ENCODE data around the gene POLD1.

POLD1 gene

GRCh38 chr19:50418176-50419021, 34.3 kb downstream of the POLD1 start, which contains the start of gene SPIB:
Gene SPIB, plus strand, starts transcription at chr19:50418938. Its CDS starts 25 bp downstream, at chr19:50418963.
- DNase-seq (ENCODE audit: low spot score) = no peak

GRCh38 chr19:50419022-50419579, 35.0 kb downstream of the POLD1 start:
- no peak for DNase-seq (ENCODE audit: low spot score)

GRCh38 chr19:50419580-50420035, 35.5 kb downstream of the POLD1 start:
- DNase-seq (ENCODE audit: low spot score) = no peak

GRCh38 chr19:50420127-50420526, 36.0 kb downstream of the POLD1 start:
- DNase-seq (ENCODE audit: low spot score) = no peak

- no peak for DNase-seq (ENCODE audit: low spot score)
These were observed 36.7 kb downstream of the POLD1 start for GRCh38 chr19:50420808-50421207.

- DNase-seq (ENCODE audit: low spot score) = no peak
These were observed 38.5 kb downstream of the POLD1 start for GRCh38 chr19:50422397-50423278.

GRCh38 chr19:50423279-50424113, 39.3 kb downstream of the POLD1 start:
- DNase-seq (ENCODE audit: low spot score) = no peak

GRCh38 chr19:50425581-50425980, 41.4 kb downstream of the POLD1 start:
- no peak for DNase-seq (ENCODE audit: low spot score)

- no peak for DNase-seq (ENCODE audit: low spot score)
These were observed 43.3 kb downstream of the POLD1 start for GRCh38 chr19:50427318-50427925.

GRCh38 chr19:50427997-50428425, 43.9 kb downstream of the POLD1 start:
- no peak for DNase-seq (ENCODE audit: low spot score)

- no peak for DNase-seq (ENCODE audit: low spot score)
These were observed 44.8 kb downstream of the POLD1 start for GRCh38 chr19:50428772-50429463.

GRCh38 chr19:50430888-50431342, 46.8 kb downstream of the POLD1 start:
- DNase-seq (ENCODE audit: low spot score) = no peak

GRCh38 chr19:50431343-50432220, 47.4 kb downstream of the POLD1 start:
- peak; percentile 54 for DNase-seq (ENCODE audit: low spot score)

- DNase-seq (ENCODE audit: low spot score) = no peak
These were observed 48.3 kb downstream of the POLD1 start, which contains the start of gene MYBPC2 for GRCh38 chr19:50432221-50433028. Gene MYBPC2, plus strand, starts transcription at chr19:50432892. Its CDS starts 62 bp downstream, at chr19:50432954.

GRCh38 chr19:50433201-50434180, 49.3 kb downstream of the POLD1 start:
- DNase-seq (ENCODE audit: low spot score) = no peak

- DNase-seq (ENCODE audit: low spot score) = no peak
These were observed 50.4 kb downstream of the POLD1 start for GRCh38 chr19:50434525-50434924.

GRCh38 chr19:50435221-50435620, 51.1 kb downstream of the POLD1 start:
- no peak for DNase-seq (ENCODE audit: low spot score)

Measured in kidney capillary endothelial cell (primary cell).